CD4-positive, alpha-beta T cell treated with Interleukin-12 subunit alpha and Interleukin-12 subunit beta, for 1 hour (primary cell): ENCODE measurements around the gene EXOSC6.
"Not testable (repeated sequence)": the region's sequence is repeated elsewhere in the genome, so short reads cannot be mapped to it uniquely, and the experiment has no call there.

Experiments used
- DNase-seq: peaks from one replicate; pipeline ENCODE4 v3.0.0-alpha.2; 2020

The EXOSC6 gene

DNA sequence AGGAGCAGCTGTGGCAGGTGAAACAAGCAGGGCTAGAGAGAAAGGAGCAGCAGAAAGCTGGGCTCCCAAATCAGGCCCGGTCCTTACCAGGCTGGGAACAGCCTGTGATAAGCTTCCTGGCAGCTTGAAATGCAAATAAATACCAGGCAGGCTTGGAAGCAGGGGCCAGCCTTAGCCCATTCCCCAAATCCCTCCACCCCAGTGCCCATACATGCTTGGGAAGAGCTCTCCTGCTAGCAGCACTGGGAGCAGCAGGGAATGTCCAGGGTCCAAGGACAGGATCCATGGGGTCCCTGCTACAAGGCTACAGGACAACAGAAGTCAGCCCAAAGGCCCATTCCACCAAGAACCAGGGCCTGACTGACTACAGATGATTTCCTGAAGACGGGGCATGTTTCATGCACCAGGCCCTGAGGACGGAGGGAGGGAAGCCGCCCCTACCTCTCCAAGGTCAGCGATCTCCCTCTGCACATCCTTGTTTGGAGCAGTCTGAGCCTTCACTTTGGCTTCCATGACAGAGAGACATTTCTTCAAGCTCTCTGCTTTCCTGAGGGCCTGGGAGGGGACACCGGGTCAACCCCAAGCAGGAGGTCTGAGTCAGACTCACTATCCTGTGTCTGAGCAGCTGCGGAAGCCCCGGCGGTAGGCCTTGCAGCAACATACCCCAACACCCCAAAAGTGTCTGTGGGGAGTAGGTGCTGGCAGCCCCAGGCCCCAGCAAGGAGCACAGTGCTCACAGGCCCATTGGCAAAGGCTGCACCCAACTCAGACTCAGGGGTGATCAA is 2.6 kb upstream of the EXOSC6 start:
- DNase-seq, result no peak

DNA sequence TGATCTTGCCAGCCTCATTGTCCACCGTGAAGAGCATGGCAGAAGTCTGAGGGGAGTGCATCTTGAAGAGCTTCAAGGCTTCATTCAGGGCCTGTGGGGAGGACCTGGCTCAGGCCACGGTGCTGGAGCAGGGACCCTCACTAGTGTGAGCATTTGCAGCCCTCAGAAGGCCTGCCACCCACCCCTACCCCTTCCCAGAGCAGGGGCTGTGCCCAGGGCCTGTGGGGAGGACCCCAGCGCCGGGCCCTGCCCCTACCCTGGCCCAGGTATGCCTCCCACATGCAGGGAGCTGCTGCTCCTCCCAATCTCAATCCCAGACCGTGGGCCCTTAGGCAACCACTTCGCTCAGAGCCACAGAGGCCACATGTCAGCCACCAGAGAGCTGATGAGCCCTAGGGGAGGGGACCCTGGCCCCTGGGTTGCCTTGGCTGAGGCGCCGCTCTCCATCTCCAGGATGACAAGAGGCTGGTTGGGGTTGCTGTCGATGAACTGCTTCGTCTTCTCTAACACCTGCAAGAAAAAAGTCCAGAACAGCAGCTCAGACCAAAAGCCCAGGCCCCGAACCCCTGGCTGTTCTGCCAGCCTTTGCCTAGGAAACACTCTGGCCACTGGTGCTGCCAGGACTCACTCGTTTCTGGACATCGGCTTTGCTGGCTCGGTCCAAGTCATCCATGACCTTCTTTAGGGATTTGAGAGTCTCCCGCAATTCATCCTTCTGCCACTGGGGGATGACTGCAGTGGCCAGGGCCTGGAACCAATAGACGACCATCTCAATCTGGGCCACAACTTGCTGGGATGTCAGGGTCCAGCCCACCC is 1.8 kb upstream of the EXOSC6 start:
- peak; percentile 42 for DNase-seq

DNA sequence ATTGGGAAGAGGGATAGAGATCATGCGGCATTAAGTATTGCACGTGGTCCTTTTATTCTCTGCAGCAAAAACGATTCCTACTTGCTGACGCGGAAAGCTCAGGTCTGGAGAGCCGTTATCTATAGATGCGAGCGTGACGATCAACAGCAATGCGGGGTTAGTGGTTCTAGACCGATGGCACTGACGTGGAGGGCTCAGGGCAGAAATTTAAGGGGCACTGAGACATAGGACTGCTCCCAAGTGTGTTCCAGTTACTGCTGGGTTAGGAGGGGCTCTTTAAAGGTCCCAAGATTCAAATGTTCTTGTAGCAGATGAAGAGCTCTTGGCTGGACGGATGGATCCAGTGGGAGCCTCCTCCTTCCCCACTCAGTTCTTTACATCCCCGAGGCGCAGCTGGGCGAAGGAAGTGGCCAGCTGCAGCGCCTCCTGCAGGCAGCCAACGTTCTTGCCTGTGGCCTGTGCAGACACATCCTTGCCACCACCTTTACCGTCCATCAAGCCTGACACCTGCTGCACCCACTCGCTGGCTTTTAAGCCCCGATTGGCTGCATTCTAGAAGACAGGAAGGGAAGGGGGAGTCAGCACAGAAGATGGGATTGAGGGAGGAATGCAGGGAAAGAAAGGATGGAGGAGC is 732 bp upstream of the EXOSC6 start:
- no peak for DNase-seq

DNA sequence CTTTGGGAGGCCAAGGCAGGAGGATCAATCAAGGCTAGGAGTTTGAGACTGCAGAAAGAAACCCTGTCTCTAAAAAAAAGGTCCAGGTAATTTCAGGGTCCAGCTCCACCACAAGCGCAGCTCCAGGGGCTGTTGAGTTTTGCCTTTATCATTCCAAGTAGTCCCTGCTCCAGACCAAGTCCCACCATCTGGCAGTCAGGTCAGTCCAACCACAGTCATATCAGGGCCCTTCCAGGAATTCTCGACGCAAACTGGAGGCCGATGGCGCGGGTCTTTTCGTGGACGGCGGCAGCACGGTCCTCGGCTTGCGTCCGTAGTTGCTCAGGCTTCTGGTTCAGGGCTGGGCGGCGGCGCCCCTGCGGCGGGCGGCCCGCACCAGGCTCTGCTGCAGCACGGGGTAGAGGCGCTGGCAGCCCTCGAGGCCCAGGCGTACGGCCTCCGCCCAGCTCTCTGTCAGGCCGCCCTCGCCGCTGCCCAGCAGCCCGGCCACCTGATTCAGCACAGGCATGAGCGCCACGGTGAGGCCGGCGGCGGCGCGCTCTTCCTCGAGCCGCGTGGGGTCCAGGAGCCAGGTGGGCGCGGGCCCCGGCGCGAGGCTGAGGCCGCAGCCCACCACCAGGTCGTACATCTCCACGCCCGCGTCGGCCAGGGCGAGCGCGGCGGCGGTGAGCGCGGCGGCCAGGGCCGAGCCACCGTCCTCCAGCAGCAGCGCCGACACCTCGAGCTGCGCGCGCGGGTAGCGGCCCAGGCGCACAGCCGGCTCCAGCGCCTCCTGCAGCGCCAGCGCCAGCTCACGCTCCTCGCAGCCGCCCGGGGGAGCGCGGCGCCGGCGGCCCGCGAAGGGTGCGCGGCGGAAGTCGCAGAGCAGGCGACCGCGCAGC is 752 bp downstream of the EXOSC6 start:
- no peak for DNase-seq

DNA sequence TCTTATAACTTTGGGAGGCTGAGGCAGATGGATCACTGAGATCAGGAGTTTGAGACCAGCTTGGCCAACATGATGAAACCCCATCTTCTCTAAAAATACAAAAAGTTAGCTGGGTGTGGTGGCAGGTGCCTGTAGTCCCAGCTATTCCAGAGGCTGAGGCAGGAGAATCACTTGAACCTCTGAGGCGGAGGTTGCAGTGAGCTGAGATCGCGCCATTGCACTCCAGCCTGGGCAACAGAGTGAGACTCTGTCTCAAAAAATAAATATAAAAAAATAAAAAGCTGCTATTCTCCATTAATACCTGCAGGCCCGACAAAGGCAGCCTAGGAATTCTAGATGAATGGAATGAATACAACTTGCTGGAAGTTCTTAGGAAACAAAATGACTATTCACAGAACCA is 2.0 kb downstream of the EXOSC6 start:
- not testable (repeated sequence) for DNase-seq

DNA sequence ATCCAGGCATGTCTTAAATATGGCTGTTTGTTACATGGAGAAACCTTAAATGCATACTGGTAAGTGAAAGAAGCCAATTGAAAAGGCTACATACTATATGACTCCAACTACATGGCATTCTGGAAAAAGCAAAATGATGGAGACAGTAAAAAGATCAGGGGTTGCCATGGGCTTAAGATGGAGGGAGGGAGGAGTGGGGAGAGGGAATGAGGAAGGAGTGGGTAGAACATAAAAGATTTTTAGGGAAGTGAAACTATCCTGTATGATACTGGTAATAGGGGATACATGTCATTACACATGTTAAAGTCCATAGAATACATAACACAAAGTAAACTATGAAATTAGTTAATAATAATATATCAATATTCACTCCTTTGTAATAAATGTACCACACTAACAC is 13.0 kb downstream of the EXOSC6 start:
- not testable (repeated sequence) for DNase-seq

DNA sequence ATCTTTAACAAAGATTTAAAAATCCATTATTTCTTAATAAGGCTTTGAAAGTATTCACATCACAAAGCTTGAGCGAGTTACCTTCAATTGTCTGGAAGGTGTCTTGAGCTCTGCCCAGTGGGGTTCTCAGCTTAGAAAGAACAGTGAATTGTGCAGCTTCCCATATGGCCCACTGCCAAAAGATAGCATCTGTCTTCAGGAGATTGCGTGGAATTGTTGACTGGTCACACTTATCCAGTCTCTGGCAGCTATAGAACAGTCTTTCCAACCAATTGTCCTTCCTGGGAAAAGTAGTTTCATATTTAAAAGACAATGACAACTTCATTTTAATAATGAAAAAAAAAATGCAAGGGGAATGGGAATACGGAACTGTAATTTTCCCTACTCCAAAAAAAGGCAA is 19.9 kb downstream of the EXOSC6 start:
- not testable (repeated sequence) for DNase-seq

DNA sequence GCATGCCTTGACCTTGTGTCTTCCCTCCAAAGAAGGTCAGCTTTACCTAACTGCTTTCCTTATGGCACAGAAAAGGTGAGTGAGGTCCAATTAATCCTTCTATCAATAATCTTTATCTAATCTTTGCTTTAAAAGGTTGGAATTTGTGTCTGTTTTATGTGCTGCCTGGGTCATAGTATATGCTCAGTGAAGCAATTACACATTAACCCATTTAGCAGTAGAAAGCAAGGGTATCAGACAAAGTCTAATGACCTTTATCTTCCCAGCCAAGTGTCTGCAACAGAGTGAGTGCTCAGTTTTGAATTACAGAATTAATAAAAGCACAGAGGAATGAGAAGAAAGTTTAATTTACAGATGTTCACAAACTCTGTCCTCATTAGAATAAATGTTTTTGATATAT is 25.7 kb downstream of the EXOSC6 start:
- DNase-seq, result not testable (repeated sequence)

DNA sequence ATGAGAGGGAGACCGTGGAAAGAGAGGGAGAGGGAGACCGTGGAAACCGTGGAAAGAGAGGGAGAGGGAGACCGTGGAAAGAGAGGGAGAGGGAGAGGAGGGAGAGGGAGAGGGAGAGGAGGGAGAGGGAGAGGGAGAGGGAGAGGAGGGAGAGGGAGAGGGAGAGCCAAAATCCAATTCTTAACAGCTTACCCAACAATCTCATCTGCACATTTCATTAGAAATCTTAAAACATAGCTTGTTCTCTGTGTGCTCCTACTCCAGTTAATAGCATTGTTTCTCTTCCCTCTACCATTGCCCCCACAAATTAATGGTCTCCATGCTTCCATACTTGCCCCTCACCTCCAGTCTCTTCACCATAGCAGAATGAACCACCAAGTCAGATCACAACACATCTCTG is 26.3 kb downstream of the EXOSC6 start:
- DNase-seq, result not testable (repeated sequence)

DNA sequence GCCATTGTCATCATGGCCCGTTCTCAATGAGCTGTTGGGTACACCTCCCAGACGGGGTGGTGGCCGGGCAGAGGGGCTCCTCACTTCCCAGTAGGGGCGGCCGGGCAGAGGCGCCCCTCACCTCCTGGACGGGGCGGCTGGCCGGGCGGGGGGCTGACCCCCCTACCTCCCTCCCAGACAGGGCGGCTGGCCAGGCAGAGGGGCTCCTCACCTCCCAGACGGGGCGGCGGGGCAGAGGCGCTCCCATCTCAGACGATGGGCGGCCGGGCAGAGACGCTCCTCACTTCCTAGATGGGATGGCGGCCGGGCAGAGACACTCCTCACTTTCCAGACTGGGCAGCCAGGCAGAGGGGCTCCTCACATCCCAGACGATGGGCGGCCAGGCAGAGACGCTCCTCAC is 27.1 kb downstream of the EXOSC6 start:
- not testable (repeated sequence) for DNase-seq

DNA sequence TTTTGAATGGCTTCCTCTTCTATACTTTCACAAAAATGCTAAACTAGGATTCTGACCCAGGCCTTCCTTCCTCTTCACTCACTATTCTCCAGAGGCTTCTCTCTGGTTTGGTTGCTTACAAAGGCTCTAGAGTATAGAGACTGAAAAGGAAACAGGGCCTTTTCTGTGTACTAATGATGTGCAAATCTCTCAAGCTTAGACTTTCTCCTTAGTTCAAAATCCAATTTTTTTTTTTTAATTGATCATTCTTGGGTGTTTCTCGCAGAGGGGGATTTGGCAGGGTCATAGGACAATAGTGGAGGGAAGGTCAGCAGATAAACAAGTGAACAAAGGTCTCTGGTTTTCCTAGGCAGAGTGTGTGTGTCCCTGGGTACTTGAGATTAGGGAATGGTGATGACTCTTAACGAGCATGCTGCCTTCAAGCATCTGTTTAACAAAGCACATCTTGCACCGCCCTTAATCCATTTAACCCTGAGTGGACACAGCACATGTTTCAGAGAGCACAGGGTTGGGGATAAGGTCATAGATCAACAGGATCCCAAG is 27.7 kb downstream of the EXOSC6 start:
- not testable (repeated sequence) for DNase-seq

DNA sequence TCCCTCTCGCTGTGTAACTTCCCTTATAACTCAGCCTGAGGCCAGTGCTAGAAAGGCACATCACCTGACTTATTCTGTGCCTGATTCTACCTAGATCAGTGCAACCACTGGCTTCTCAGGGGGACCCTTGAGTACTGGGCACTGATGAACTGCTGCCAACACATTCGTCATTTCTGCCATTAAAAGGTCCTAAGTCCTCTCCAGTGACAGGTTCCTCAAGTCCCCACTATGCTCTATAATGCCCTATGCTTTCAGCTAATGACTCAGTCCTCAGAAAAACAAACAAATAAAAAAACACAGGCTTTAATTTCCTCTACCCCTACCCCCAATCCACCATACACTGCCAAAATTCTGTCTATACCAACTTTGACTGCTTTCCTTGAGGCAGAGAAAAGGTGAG is 28.5 kb downstream of the EXOSC6 start:
- not testable (repeated sequence) for DNase-seq

DNA sequence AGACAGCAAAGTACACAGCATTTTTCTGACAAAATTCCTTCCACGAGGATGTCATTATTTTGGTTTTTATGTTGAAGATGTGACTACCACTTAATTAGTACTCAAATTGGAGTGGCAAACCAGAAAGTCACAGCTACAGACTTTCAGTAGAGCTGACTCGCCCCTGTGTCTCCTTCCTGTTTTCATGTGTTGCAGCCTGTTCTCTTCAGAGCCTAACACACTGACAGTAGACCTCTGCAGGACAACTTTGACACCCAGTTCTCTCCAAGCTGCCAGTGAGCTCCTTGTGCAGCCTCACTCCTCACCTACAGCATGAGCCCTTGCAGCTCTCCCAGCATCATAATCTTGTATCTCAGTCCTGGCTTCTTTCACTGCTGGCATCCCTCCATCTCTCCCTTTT is 29.2 kb downstream of the EXOSC6 start:
- DNase-seq, result not testable (repeated sequence)

DNA sequence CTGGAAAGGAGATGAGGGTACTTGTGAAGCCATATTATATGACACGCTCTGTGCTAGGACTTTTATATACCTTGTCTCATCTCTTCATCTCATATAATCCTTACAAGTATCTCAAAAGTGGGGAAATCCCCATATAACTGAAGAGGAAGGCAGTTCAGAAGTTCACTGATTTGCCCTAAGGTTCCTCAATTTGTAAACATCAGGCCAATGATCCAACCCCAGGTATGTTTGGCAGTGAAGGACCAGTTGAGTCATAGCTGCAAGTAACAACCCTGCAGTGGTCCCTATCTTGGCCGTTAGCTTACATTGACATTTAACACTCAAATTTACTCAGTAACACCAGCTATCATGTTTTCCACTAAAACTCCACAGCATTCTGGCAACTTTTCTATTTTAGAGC is 33.2 kb downstream of the EXOSC6 start:
- not testable (repeated sequence) for DNase-seq

DNA sequence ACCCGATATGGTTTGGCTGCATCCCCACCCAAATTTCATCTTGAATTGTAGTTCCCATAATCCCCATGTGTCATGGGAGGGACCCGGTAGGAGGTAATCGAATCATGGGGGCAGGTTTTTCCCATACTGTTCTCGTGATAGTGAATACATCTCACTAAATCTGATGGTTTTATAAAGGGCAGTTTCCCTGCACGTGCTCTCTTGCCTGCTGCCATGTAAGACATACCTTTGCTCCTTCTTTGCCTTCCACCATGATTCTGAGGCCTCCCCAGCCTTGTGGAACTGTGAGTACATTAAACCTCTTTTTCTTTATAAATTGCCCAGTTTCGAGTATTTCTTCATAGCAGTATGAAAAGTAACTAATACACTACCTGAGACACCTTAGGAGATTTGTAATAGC is 45.4 kb downstream of the EXOSC6 start:
- not testable (repeated sequence) for DNase-seq

DNA sequence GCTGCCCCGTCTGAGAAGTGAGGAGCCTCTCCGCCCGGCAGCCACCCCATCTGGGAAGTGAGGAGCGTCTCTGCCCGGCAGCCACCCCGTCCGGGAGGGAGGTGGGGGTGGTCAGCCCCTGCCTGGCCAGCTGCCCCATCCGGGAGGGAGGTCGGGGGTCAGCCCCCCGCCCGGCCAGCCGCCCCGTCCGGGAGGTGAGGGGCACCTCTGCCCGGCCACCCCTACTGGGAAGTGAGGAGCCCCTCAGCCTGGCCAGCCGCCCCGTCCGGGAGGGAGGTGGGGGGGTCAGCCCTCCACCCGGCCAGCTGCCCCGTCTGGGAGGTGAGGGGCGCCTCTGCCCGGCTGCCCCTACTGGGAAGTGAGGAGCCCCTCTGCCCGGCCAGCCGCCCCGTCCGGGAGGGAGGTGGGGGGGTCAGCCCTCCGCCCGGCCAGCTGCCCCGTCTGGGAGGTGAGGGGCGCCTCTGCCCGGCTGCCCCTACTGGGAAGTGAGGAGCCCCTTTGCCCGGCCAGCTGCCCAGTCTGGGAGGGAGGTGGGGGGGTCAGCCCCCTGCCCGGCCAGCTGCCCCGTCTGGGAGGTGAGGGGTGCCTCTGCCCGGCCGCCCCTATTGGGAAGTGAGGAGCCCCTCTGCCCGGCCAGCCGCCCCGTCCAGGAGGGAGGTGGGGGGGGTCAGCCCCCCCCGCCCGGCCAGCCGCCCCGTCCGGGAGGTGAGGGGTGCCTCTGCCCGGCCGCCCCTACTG is 46.9 kb downstream of the EXOSC6 start:
- DNase-seq, result not testable (repeated sequence)

DNA sequence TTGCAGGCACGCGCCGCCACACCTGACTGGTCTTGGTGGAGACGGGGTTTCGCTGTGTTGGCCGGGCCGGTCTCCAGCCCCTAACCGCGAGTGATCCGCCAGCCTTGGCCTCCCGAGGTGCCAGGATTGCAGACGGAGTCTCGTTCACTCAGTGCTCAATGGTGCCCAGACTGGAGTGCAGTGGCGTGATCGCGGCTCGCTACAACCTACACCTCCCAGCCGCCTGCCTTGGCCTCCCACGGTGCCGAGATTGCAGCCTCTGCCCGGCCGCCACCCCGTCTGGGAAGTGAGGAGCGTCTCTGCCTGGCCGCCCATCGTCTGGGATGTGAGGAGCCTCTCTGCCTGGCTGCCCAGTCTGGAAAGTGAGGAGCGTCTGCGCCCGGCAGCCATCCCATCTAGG is 47.7 kb downstream of the EXOSC6 start:
- DNase-seq, result not testable (repeated sequence)

DNA sequence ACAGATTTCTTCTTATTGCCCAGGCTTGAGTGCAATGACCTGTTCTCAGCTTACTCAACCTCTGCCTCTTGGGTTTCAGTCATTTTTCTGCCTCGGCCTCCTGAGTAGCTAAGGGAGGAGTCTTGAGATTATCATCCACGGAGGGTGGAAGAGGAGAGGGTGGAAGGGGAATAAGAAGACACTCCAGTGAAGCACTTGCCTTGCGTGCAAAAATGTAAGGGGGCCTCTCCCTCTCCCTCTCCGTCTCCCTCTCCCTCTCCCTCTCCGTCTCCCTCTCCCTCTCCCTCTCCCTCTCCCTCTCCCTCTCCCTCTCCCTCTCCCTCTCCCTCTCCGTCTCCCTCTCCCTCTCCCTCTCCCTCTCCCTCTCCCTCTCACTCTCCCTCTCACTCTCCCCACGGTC is 48.2 kb downstream of the EXOSC6 start:
- not testable (repeated sequence) for DNase-seq

DNA sequence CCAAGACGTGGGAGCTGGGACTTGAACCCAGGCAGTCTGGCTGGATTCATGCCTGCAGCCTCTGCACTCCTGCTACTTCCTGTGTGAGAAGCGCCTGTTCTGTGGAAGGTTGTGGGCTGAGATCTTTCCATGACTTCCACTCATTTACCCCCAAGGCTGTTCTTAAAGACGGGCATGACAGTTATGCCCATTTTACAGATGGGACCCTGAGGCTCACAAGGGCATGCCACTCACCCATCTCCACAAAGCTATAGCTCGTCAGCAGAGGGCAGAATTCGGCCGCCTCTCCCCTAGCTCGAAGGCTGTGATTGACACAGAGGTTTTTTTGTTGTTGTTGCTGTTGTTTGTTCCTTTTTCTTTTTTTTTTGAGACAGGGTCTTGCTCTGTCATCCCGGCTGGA is 51.7 kb downstream of the EXOSC6 start:
- DNase-seq, result not testable (repeated sequence)

DNA sequence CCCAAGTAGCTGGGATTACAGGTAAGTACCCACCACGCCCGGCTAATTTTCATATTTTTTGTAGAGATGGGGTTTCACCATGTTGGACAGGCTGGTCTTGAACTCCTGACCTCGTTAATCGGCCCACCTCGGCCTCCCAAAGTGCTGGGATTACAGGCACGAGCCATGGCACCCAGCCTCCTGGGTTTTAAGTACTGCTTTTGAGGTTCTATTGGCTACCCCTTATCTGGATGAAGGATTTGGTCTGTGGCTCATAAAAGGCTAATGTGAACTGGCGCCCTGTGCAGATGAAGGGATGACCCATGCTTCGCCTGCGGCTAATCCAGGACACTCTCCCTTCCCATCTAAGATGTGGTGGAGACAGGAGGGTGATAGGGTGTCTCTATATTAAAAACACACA is 52.6 kb downstream of the EXOSC6 start:
- not testable (repeated sequence) for DNase-seq

DNA sequence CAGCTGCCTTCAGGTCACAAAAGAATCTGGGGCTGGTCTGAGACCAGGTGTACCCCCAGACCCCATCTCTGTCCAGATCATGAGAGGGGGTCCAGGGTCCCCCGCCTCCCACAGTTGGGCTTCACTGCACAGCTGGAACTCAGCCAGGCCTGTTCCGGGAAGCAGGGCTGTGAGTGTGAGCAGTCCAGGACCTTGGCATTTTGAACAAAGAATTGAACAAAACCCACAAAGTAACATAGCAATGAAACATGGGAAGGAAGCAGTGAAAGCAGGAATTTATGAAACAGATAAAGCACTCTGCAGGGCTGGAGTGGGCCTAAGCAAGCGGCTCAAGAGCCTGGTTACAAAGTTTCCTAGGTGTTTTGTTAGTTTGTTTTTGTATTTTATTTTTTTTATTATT is 53.1 kb downstream of the EXOSC6 start:
- not testable (repeated sequence) for DNase-seq

DNA sequence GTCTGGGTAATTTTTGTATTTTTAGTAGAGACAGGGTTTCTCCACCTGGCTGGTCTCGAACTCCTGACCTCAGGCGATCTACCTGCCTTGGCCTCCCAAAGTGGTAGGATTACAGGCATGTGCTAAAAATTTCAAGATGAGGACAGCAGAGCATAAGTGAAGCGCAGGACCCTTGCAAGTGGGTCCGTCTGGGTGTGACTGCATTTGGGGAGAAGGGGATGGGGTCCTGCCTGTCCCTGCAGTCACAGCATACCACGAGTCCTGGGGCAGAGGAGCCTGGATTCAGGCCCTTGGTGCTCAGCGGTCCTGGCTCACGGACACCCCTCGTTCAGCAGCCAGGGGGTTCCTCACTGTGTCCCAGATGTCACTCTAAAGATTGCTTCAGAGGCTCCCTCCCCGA is 53.5 kb downstream of the EXOSC6 start:
- DNase-seq, result not testable (repeated sequence)
